ENCODE measurements around the gene PSMB8.
"Not testable (repeated sequence)": the region's sequence is repeated elsewhere in the genome, so short reads cannot be mapped to it uniquely, and the experiment has no call there.

Gene PSMB8

DNA sequence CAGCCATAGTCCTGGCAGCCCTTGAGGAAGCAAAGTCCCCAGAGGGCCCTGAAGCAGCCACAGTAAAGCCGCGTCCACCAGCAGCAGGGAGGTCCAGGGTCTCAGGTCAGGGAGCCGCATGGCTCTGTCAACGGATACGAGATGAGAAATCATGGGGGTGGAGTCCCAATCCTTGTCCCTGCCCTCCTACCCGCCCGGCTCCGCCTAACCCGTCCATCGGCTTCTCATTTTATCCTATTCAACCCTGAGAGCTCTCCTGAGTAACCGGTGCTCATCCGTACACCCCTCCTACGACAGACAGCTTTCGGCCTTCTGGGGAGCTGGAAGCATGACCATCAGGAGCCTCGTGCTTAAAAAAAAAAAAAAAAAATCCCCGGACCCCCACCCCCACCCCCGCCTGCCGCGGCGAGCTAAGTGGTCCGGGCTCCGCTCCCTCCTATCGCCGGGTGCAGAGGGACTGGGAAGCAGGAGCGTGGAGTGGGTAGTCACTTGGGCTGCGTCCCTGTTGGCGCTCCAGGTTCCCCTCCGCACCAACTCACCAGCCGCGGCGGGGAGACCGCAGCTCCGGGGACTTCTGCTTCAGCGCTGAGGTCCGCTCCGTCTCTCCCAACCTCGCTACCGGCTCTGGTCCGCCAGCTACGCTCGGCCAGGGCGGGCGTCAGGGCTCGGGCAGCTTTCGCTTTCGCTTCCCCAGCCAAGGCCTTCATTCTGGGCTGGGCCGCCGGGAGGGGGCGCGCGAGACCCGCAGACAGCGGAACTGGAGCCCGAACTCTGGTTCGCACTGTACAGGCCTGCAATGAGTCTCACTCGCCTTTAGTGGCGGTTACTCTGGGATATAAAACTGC is 5.5 kb downstream of the PSMB8 start, which contains the start of gene TAP2:
Gene TAP2 (minus strand): TSS at position 626 of the 845 bp plus-strand sequence. CDS start 506 bp downstream, at position 120.
- peak; percentile 92 to 94 for DNase-seq (ENCODE audit: low read depth in 2 of 2)

- no peak for DNase-seq (ENCODE audit: low read depth in 2 of 2)
Observed at GRCh38 chr6:32837651-32838113, 6.2 kb downstream of the PSMB8 start.

DNA sequence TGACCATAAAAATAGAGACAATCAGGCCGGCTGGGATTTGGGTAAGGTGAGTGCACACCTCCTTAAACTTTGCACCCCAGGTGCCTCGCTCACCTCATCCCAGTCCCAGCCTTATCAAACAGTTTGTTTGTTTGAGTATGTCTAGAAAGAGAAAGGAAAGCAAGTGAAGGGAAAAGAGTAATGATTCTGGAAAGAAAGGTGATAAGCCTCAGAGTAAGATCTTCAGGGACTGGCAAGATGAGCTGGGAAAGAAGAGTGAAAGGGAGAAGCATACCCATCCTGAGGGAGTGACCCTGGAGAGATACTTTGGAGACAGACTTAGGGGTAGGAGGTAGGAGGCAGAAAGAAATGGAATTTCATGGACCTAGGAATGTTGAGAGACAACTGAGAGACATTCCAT is 7.0 kb downstream of the PSMB8 start:
- DNase-seq (ENCODE audit: low read depth in 2 of 2) = no peak

DNA sequence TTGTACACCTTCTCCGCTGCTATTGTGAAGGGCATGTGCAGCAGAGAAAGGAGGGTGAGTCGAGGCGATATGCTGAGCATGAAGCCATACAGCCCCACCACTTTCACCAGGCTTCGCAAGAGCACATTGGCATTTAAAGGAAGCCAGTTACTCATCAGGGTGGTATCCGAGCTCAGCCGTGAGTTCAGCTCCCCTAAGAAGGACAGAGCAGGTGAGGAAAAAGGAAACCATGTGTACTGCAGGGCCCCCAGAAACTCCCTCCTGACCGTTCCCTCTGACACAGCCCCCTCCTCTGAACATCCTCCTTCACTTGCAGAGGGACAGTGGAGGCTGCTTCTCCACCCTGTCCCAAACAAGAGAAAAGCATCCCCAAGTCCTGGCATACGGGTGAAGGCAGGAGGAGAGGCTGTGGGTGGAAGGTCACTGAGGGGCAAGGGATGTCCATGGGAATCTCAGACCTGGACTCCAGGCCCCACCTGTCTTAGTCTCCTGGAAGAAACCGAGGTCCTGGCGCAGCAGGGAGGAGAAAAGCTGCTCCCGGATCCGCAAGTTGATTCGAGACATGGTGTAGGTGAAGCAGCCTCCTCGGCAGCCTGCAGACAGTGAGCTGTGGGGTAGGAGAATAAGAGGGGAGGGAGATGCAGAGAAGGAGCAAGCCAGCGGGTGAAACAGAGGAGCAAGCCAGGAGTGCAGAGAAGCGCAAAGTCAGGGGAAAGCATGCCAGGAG is 8.5 kb downstream of the PSMB8 start:
- no peak for DNase-seq (ENCODE audit: low read depth in 2 of 2)

DNA sequence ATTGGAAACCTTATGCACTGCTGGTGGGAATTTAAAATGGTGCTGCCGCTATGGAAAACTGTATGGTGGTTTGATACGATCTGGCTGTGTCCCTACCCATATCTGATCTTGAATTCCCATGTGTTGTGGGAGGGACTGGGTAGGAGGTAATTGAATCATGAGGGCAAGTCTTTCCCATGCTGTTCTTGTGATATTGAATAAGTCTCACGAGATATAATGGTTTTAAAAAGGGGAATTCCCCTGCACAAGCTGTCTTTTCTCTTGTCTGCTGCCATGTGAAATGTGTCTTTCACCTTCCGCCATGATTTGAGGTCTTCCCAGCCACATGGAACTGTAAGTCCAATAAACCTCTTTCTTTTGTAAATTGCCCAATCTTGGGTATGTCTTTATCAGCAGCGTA is 10.2 kb downstream of the PSMB8 start:
- DNase-seq (ENCODE audit: low read depth in 2 of 2) = no peak

DNA sequence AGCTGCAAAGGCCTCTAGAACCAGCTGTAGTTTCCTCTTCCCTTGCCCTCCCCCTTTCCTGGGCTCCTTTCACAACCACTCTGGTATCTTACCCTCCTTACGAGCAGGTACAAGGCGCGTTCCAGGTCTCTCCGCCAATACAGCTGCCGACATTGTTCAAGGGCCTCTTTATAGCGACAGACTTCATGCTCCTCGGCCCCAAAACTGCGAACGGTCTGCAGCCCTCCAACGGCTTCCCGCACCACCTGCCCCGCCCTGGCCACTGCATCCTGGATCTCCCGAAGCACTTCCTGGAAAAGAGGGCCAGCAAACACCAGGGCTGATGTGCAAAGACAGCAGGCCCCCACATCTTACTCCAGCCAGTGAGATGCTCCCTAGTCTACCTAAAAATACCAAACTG is 11.3 kb downstream of the PSMB8 start:
- DNase-seq (ENCODE audit: low read depth in 2 of 2) = no peak

DNA sequence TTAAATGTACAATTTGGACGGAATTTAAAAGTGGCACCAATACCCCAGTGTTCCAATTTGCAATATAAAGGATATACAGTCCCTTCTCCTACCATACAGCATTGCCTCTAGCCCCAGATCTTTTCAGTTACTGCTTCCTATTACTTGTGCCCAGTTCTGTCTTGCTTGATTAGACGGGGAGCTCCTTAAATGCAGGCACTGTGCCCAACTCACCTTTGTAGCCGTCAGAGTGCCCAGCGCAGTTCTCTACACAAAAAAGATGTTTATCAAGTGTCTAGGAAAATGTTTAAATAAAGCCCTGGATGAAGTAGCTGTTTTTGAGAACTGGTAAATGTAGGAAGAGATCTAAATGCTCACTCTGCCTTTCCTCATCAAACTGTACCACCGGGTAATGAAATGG is 12.9 kb downstream of the PSMB8 start:
- DNase-seq (ENCODE audit: low read depth in 2 of 2) = no peak

- no peak for DNase-seq (ENCODE audit: low read depth in 2 of 2)
Observed at GRCh38 chr6:32830017-32830416, 13.8 kb downstream of the PSMB8 start.

DNA sequence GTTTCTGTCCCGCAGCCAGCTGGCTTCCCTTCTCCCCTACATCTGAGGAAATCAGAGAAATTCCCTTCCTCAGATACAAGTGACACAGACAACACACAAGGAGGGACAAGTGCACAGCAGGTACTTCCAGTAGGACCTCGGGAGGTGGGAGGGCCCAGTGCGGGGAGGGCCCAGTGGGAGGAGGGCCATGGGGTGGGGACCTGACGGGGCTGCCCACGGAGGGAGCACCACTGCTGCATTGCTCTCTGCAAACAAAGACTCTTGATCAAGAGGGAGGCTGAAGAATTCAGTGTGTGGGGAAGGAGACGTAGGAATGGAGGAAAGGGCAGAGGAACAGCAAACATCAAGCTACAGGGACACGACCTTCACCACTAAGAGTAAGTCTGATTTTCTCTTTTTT is 14.4 kb downstream of the PSMB8 start:
- DNase-seq (ENCODE audit: low read depth in 2 of 2) = no peak

DNA sequence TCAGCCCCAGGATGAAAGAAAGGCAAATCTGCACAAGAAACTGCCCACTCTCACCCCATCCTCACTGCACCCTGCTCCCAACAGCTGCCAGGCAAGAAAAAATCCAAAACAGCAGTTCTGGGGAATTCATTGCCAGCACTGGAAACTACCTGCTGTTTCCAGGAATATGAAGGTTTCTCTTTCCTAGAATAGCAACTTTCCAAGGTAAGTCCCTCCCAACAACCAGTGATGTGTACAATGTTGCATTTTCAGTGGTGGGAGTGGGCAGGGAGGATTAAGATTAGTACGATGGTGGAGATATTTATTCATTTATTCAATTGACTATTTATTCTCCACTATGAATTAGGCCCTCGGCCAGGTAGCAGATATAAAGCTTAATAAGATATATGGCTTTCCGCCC is 16.8 kb downstream of the PSMB8 start:
- no peak for DNase-seq (ENCODE audit: low read depth in 2 of 2)

GRCh38 chr6:32825966-32826365 is 17.9 kb downstream of the PSMB8 start:
- DNase-seq (ENCODE audit: low read depth in 2 of 2) = no peak

DNA sequence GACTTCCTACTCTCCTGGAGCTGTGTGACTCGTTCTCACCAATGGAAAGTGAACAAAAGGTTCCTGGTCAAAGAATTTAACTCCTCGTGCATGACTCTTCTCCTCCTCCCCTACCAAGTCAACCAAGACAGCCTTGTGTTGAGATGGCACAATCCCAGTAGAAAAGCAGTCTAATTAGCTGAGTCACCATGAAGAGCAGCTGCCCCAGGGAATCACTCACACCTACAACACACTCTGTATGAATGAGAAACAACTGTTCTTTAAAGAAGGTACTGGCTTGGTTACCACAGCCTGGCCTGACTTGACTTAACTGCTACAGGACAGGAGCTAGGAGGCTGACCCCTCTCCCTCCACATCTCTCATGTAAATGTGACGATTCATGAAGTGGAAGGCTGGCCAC is 24.1 kb downstream of the PSMB8 start:
- DNase-seq (ENCODE audit: low read depth in 2 of 2) = no peak

- DNase-seq (ENCODE audit: low read depth in 2 of 2) = no peak
Observed at GRCh38 chr6:32818867-32819266, 25.0 kb downstream of the PSMB8 start.

DNA sequence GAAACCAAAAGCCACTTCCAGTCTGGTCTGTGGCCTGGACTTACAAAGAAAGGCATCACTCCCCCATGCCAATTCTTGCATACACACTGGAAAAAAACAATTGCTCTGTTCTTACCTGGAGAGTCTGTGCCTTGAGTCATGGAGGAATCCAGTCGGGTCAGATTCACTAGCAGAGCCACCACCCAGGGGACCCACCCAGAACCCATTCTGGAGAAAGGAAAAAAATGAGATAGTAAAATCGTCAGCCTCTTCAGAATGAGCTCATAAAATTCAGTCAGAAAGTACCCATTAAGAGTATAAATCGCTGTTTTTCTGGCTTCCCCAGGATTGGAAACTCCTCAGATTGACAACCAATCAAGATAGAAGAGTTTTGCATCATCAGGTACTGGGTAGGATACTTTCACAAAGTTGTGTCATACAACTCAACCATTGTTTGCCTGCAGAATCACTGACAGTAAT is 27.1 kb downstream of the PSMB8 start, which contains the start of gene HLA-DOB:
Gene HLA-DOB (minus strand): TSS at position 257 of the 459 bp plus-strand sequence. CDS start 51 bp downstream, at position 206.
- DNase-seq (ENCODE audit: low read depth in 2 of 2) = no peak

DNA sequence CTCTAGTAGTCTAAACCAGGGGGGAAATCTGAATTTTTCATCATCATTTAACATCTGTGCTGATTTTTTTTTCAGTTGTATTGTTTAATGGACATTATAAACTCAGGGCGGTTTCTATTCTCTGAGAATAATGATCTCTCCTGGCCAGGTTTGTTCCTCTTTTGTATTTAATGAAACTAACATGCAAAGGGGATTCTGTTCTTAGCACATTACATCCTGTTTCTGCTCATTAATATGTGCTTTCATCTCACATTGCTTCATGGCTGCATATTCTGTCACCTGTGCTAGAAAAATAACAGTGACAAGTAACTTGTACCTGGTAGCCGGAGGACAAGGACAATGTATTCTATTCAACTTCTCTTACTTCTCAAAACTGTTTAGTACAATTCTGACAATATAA is 27.9 kb downstream of the PSMB8 start:
- DNase-seq (ENCODE audit: low read depth in 2 of 2) = no peak

GRCh38 chr6:32815115-32815514 is 28.7 kb downstream of the PSMB8 start:
- no peak for DNase-seq (ENCODE audit: low read depth in 2 of 2)

- no peak for DNase-seq (ENCODE audit: low read depth in 2 of 2)
Observed at GRCh38 chr6:32814145-32814544, 29.7 kb downstream of the PSMB8 start.

GRCh38 chr6:32809171-32809570 is 34.7 kb downstream of the PSMB8 start:
- DNase-seq (ENCODE audit: low read depth in 2 of 2) = no peak

- DNase-seq (ENCODE audit: low read depth in 2 of 2) = no peak
Observed at GRCh38 chr6:32807020-32807580, 36.7 kb downstream of the PSMB8 start.

- DNase-seq (ENCODE audit: low read depth in 2 of 2) = not testable (repeated sequence)
Observed at GRCh38 chr6:32805404-32805803, 38.4 kb downstream of the PSMB8 start.

GRCh38 chr6:32803416-32803815 is 40.4 kb downstream of the PSMB8 start:
- DNase-seq (ENCODE audit: low read depth in 2 of 2) = no peak

DNA sequence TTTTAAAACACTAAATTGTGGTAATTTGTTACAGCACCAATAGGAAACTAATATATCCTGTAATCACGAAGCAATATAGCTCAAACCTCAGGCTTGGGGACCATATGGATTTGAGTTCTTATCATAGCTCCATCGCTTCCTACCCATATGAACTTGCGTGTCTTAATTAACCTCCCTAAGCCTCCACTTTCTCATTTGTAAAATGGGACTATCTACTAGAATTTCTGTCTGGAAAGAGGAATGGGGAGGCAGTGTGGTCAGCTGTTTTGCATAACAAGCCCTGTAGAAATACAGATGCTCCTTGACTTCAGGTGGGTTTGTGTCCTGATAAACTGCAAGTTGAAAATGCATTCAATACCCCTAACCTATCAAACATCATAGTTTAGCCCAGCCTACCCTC is 44.1 kb downstream of the PSMB8 start:
- DNase-seq (ENCODE audit: low read depth in 2 of 2) = no peak

Data from activated CD8-positive, alpha-beta memory T cell treated with anti-CD3 and anti-CD28 coated beads for 4 hours (primary cell).